Measurements from ENCODE around the gene DOCK3.

DNA sequence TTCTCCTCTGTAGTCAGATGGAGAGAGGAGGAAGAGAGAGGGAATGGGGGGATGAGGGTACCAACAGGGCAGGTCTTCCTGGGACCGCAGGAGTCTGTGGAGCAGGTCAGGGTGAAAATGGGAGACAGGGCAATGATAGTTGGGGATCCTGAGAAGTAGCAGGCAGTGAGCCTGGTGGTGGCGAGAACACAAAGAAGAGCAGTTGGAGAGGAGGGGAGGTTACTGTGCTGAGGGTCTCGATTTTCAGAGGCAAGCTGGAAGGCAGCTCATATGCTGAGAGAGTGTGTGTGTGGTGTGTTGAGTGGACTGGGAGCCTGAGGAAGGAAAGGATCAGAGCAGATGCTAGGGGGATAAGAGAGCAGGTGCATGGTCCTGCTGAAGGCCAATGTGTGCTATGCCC lies 2.1 kb upstream of the DOCK3 start:
- TF ChIP-seq MXI1 (conservative IDR thresholded peaks at IDR 0.05; ENCODE audit: poor library complexity, severe bottlenecking) = no peak
- no peak for TF ChIP-seq POLR2AphosphoS5 (IDR thresholded peaks at IDR 0.05)
- no peak for TF ChIP-seq TAF1 (IDR thresholded peaks at IDR 0.05; ENCODE audit: low read depth)
- TF ChIP-seq, protein P1, sequence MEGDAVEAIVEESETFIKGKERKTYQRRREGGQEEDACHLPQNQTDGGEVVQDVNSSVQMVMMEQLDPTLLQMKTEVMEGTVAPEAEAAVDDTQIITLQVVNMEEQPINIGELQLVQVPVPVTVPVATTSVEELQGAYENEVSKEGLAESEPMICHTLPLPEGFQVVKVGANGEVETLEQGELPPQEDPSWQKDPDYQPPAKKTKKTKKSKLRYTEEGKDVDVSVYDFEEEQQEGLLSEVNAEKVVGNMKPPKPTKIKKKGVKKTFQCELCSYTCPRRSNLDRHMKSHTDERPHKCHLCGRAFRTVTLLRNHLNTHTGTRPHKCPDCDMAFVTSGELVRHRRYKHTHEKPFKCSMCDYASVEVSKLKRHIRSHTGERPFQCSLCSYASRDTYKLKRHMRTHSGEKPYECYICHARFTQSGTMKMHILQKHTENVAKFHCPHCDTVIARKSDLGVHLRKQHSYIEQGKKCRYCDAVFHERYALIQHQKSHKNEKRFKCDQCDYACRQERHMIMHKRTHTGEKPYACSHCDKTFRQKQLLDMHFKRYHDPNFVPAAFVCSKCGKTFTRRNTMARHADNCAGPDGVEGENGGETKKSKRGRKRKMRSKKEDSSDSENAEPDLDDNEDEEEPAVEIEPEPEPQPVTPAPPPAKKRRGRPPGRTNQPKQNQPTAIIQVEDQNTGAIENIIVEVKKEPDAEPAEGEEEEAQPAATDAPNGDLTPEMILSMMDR (IDR thresholded peaks at IDR 0.05; ENCODE audit: poor library complexity, severe bottlenecking) = no peak
- no peak for TF ChIP-seq EZH2 (IDR thresholded peaks at IDR 0.05; ENCODE audit: borderline replicate concordance, insufficient read depth, low read length, poor library complexity, severe bottlenecking)

All from neural cell (in vitro differentiated cells).